ENCODE data around the gene NEDD1. TPM values are rescaled to one million over a fixed set of nuclear protein-coding genes. Genes with fewer than 3 reads are reported as not detected.

Gene NEDD1
- total RNA-seq, 2 donors from 2014 or later: 39.8 to 42.7 TPM

DNA sequence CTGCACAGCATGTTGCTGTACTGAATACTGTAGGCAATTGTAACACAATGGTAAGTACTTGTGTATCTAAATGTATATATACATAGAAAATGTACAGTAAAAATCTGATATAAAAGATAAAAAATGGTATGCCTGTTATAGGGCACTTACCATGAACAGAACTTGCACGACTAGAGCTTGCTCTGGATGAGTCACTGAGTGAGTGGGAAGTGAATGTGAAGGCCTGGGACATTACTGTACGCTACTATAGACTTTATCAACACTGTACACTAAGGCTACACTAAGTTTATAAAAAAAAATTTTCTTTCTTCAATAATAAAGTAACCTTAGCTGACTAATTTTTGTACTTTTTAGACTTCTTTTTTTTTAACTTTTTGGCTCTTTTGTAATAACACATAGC, 24.2 kb upstream of the NEDD1 start:
- Mint-ChIP-seq H3K4me1 (no peaks in the 10 kb centered on the region), H3K27me3 (peaks cover 17% of the 10 kb centered on the region), H3K36me3 (ENCODE audit: low read depth) (no peaks in the 10 kb centered on the region), H3K27ac (no peak overlapping the region), H3K9me3 (no peaks in the 10 kb centered on the region), H3K4me3 (no peak overlapping the region)
- ATAC-seq (replicated peaks): peak; percentile 59

DNA sequence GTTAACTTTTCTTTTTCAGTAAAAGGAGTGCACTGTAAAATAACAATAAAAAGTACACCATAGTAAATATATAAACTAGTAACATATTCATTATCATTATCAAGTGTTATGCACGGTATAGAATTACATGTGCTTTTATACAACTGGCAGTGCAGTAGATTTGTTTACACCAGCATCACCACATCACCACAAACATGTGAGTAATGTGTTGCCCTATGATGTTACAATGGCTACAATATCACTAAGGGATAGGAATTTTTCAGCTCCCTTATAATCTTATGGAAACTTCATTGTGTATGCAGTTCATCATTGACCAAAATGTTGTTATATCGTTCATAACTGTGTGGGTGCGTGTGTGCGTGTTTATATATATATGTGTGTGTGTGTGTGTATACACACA, 23.5 kb upstream of the NEDD1 start:
- Mint-ChIP-seq H3K27me3 (peaks cover 12% of the 10 kb centered on the region), H3K4me3 (no peak overlapping the region), H3K27ac (no peak overlapping the region), H3K36me3 (ENCODE audit: low read depth) (no peaks in the 10 kb centered on the region), H3K4me1 (no peaks in the 10 kb centered on the region), H3K9me3 (no peaks in the 10 kb centered on the region)
- ATAC-seq (replicated peaks): no peak

DNA sequence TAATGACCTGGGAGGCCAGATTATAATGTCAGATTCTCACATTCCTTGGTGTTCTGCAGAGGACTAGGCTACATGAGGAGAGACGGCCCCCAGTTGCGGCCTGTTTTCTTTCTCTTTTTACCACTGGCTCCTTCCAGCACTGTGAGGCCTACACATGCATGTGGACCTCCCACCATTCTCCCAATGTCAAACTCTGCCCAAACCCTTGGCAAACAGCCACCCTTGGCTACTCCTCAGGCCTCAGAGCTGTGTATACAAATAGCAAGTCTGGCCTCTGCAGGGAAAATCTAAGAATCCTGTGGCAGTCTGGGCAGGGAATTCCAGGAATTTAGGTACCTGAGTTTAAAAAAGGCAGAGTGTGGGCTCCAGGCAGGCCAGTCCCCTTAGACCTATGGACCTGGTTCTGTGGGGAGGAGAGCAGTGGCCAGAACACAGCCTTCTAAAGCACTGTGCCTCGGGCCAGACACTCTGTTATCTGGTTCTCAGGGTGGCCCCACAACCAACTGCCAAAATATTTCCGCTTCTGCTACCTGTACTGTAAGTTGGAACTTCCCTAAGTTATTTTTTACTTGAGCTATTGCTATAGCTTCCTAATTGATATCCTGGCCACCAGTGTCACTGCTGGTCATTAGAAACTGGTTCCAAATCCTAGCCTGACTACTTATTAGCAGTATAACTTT, 19.9 kb upstream of the NEDD1 start:
- no peak for ATAC-seq (replicated peaks)
- H3K4me3 Mint-ChIP-seq: no peak overlapping the region
- H3K4me1 Mint-ChIP-seq: no peaks in the 10 kb centered on the region

DNA sequence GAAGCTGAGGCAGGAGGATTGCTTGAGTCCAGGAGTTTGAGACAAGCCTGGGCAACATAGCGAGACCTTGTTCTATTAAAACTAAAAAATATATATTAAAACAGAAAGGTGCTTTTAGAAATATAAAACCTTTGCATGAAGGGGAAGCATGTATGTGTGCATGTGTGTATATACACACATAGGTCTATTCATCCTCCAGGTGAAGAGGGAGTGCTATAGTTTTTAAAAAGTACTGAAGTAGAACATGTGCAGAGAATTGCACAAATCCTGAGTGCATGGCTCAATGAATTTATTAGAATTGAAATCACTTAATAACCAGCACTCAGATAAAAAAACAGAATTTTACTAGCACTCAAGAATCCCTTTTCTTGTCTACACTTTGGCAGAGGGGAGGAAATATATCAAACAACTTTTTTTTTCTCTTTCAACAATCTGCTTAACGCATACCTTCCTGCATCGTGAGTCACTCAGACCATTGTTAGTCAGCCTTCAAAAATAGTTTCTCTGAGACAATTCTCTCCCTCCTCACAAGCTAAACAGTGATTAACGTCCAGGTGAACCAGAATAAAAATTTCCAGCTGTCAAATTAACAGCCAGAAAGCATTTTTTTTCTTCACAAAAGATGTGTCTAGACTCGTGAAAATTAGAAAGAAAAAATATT, 17.7 kb upstream of the NEDD1 start:
- Mint-ChIP-seq H3K9me3 (no peaks in the 10 kb centered on the region), H3K27ac (peak overlapping the region; percentile 49), H3K4me1 (no peaks in the 10 kb centered on the region), H3K36me3 (ENCODE audit: low read depth) (no peaks in the 10 kb centered on the region), H3K27me3 (peaks cover 25% of the 10 kb centered on the region), H3K4me3 (no peak overlapping the region)
- ATAC-seq (replicated peaks): peak; percentile 83

More for the DNA sequence above, 19.9 kb upstream of the NEDD1 start:
- H3K27ac Mint-ChIP-seq: no peak overlapping the region
- H3K36me3 Mint-ChIP-seq (ENCODE audit: low read depth): no peaks in the 10 kb centered on the region
- H3K9me3 Mint-ChIP-seq: no peaks in the 10 kb centered on the region
- H3K27me3 Mint-ChIP-seq: peaks cover 20% of the 10 kb centered on the region

DNA sequence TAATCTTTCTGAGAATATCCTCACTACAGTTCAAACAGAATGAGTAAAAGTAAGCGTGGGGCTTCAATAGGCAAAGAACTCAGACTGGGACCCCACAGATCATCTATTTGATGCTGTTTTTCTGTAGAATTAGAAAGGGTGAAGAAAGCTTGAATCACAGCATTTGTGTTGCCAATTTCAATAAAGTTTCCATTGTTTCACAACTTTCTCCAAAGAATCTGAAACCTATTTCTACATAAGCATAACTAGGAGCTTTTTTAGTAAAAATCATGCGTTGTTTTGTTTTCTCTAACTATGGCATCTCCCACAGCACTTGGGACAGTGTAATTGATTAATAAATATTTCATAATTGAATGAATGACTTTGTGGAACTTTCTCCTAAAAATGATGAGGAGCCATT, 16.7 kb upstream of the NEDD1 start:
- ATAC-seq (replicated peaks): no peak
- Mint-ChIP-seq H3K9me3 (no peaks in the 10 kb centered on the region), H3K4me1 (no peaks in the 10 kb centered on the region), H3K4me3 (no peak overlapping the region), H3K27me3 (peaks cover 28% of the 10 kb centered on the region), H3K27ac (no peak overlapping the region), H3K36me3 (ENCODE audit: low read depth) (no peaks in the 10 kb centered on the region)

DNA sequence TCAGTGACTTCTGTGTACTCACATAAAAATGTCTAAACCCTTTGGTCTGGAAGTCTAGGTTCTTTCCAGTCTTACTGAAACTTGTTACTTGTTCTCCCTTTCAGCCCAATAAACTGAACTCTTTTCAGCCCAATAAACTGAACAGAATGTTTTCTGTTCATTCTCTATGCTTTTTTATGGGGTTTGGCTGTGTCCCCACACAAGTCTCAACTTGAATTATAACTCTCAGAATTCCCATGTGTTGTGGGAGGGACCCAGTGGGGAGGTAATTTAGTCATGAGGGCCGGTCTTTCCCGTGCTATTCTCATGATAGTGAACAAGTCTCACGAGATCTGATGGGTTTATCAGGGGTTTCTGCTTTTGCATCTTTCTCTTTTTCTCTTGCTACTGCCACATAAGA, 15.0 kb upstream of the NEDD1 start:
- H3K9me3 Mint-ChIP-seq: no peaks in the 10 kb centered on the region
- H3K36me3 Mint-ChIP-seq (ENCODE audit: low read depth): no peaks in the 10 kb centered on the region
- H3K27me3 Mint-ChIP-seq: peaks cover 18% of the 10 kb centered on the region
- no peaks in the 10 kb centered on the region for H3K4me1 Mint-ChIP-seq
- no peak overlapping the region for H3K4me3 Mint-ChIP-seq
- no peak for ATAC-seq (replicated peaks)
- H3K27ac Mint-ChIP-seq: no peak overlapping the region

DNA sequence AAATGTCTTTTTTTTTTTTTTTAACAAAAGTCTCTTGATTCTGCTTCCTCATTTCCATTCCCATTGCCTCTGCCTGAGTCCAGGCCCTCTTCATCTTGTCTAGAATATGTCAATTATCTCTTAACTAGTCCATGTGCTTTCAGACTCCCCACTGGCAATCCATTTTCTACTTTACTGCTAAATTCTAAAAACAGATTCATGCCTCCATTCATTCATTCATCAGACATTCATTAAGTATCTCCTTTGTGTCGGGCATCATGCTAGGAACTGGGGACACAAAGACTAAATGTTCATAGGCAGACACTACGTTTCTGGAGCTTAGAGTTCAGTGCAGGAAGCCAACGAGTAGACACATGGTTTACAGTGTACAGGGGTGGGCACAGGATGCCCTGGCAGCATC, 9.6 kb upstream of the NEDD1 start:
- Mint-ChIP-seq H3K36me3 (ENCODE audit: low read depth) (no peaks in the 10 kb centered on the region), H3K4me1 (no peaks in the 10 kb centered on the region), H3K9me3 (no peaks in the 10 kb centered on the region), H3K4me3 (no peak overlapping the region), H3K27ac (no peak overlapping the region), H3K27me3 (peaks cover 9% of the 10 kb centered on the region)
- no peak for ATAC-seq (replicated peaks)

DNA sequence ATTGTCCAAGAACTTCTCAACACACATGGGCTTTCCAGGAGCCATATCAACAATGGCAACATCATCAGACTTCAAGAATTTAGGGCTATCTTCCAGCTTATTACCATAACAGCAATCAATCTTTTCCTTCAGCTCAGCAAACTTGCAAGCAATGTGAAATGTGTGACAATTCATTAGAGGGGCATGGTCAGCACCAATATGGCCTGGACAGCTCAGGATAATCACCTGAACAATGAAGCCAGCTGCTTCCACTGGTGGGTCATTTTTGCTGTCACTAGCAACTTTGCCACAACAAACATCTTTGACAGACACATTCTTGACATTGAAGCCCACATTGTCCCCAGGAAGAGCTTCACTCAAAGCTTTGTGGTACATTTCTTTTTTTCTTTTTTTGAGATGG, 5.9 kb upstream of the NEDD1 start:
- ATAC-seq (replicated peaks): no peak
- no peaks in the 10 kb centered on the region for H3K9me3 Mint-ChIP-seq
- peaks cover 4% of the 10 kb centered on the region for H3K27me3 Mint-ChIP-seq
- no peaks in the 10 kb centered on the region for H3K36me3 Mint-ChIP-seq (ENCODE audit: low read depth)
- H3K27ac Mint-ChIP-seq: no peak overlapping the region
- no peak overlapping the region for H3K4me3 Mint-ChIP-seq
- H3K4me1 Mint-ChIP-seq: peaks cover 3% of the 10 kb centered on the region

DNA sequence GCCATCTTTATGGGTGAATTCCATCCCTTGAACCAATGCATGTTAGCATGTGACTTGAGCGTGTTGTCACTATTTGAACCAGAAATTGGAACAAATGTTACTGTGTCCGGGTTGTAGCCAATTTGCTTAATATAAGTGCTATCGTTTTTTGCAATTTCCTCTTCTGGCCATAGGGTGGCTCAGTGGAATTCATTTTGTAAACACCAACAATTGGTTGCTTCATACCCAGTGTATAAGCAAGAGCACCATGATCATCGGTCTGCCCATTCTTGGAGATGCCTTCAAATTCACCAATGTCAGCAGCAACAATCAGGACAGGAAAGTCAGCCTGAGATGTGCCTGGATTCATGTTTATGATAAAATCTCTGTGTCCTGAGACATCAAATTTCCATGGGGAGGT, 5.0 kb upstream of the NEDD1 start:
- peaks cover 9% of the 10 kb centered on the region for H3K4me1 Mint-ChIP-seq
- ATAC-seq (replicated peaks): no peak
- H3K36me3 Mint-ChIP-seq (ENCODE audit: low read depth): no peaks in the 10 kb centered on the region
- no peaks in the 10 kb centered on the region for H3K9me3 Mint-ChIP-seq
- H3K27ac Mint-ChIP-seq: no peak overlapping the region
- H3K27me3 Mint-ChIP-seq: peaks cover 4% of the 10 kb centered on the region
- H3K4me3 Mint-ChIP-seq: no peak overlapping the region

DNA sequence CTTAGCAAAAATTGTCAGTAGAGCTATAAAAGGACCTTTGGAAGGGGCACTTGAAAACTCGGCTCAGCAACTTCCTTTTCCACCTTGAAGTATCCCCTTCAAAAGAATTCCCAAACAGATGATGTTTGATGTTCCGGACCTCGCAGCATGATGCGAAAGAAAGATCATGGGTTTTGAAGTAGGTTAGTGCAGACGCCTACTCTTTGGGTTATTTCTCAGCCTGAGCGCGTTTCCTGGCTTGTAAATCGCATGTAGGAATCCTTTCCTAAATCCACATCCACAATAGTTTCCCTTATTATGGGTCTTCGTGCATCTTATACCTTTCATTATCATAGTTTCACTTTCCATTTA, 584 bp upstream of the NEDD1 start:
- H3K4me1 Mint-ChIP-seq: peaks cover 25% of the 10 kb centered on the region
- H3K4me3 Mint-ChIP-seq: peak overlapping the region; percentile 99
- H3K36me3 Mint-ChIP-seq (ENCODE audit: low read depth): peaks cover 36% of the 10 kb centered on the region
- no peaks in the 10 kb centered on the region for H3K9me3 Mint-ChIP-seq
- H3K27ac Mint-ChIP-seq: peak overlapping the region; percentile 98
- peaks cover 4% of the 10 kb centered on the region for H3K27me3 Mint-ChIP-seq
- no peak for ATAC-seq (replicated peaks)

DNA sequence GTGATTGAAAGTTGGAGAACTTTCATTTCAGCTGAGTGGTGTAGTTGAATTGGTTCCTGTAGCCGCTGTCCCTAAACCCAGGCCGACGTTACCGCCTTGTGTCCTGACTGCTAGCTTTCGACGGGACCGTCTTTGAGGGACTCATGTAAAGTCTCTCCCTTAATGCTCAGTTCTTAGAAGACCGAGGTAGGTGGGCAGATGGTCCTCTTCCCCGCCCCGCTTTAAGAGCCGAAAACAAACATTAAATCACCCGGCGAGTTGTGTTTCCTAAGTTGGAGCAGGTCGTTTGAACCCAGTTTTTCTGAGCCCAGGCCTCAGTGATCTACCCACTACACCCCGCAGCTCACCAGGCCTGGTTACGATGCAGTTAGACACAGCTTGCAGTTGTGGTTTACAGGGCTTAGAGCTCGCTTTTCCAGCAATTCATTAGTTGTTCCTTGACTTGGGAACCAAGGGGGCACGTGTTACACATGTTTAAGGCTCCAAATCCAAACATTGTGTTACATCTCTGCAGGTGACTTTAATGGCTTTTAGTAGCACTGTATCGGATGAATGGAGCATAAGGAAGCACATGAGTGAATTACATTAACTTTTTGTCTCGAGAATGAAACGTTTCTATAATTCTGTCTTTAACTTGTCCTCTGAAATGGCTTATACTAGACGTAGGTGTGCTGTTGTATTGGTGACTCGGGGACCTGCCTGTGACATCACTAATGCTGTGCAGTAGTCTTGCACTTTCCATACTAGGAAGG, 790 bp downstream of the NEDD1 start:
- peak overlapping the region; percentile 99 for H3K4me3 Mint-ChIP-seq
- no peaks in the 10 kb centered on the region for H3K9me3 Mint-ChIP-seq
- ATAC-seq (replicated peaks): peak; percentile 47
- peaks cover 4% of the 10 kb centered on the region for H3K27me3 Mint-ChIP-seq
- peaks cover 44% of the 10 kb centered on the region for H3K36me3 Mint-ChIP-seq (ENCODE audit: low read depth)
- peaks cover 27% of the 10 kb centered on the region for H3K4me1 Mint-ChIP-seq
- peak overlapping the region; percentile 98 for H3K27ac Mint-ChIP-seq

DNA sequence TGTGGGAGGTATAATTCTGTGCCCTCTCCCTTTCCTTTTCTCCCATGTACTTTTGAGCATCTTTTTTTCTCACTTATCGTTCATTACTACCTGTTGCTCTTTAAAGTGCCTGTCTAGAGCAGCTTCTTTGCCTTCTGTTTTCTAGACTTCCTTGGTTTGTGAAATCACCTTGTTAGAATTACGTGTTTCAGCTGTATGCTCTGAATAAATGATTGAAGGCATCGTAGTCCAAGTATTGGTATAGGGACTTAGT, 1.3 kb downstream of the NEDD1 start:
- H3K4me3 Mint-ChIP-seq: peak overlapping the region; percentile 99
- no peak for ATAC-seq (replicated peaks)
- peak overlapping the region; percentile 98 for H3K27ac Mint-ChIP-seq
- H3K9me3 Mint-ChIP-seq: no peaks in the 10 kb centered on the region
- H3K27me3 Mint-ChIP-seq: peaks cover 4% of the 10 kb centered on the region
- peaks cover 27% of the 10 kb centered on the region for H3K4me1 Mint-ChIP-seq
- H3K36me3 Mint-ChIP-seq (ENCODE audit: low read depth): peaks cover 48% of the 10 kb centered on the region

DNA sequence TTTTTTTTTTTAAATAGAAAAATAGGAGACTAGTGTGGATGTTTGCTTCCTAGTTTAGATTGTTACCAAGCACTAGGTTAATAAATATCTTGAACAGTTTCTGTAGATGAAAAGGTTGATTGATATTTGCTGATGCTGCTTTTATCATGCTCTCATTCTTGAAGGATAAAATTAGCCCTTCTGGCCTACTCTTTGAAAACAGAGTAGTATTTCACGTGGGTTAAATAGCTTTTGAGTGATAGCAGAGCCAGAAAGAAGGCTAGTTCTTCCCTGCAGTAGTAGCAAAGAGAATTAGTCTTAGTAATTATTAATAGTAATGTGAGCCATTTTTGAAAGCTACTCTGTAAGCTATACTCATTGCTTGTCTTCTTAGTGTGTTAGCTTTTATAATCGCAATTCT, 5.2 kb downstream of the NEDD1 start:
- ATAC-seq (replicated peaks): no peak
- Mint-ChIP-seq H3K27me3 (no peaks in the 10 kb centered on the region), H3K9me3 (no peaks in the 10 kb centered on the region), H3K27ac (no peak overlapping the region), H3K4me1 (peaks cover 27% of the 10 kb centered on the region), H3K36me3 (ENCODE audit: low read depth) (peaks cover 64% of the 10 kb centered on the region), H3K4me3 (no peak overlapping the region)

DNA sequence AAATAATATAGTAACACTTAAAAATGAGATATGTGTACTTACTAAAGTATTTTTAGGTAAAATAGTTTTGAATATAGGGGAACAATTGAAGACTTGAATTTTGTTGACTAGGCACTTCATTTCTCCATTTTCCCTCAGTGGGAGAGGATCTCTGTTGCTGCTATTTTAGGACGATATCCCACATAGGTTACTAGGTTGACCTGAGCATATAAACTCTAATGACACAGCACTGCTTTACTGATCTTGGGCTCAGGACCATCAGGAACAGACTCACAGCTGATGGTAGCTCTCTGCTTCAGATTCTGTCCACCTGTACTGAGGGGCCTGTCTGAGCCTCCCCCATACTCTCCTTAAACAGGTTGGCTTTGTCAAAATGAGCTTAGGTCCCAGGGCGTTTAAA, 5.9 kb downstream of the NEDD1 start:
- H3K36me3 Mint-ChIP-seq (ENCODE audit: low read depth): peaks cover 66% of the 10 kb centered on the region
- H3K4me3 Mint-ChIP-seq: no peak overlapping the region
- peaks cover 27% of the 10 kb centered on the region for H3K4me1 Mint-ChIP-seq
- H3K27me3 Mint-ChIP-seq: no peaks in the 10 kb centered on the region
- H3K27ac Mint-ChIP-seq: no peak overlapping the region
- H3K9me3 Mint-ChIP-seq: no peaks in the 10 kb centered on the region
- no peak for ATAC-seq (replicated peaks)

DNA sequence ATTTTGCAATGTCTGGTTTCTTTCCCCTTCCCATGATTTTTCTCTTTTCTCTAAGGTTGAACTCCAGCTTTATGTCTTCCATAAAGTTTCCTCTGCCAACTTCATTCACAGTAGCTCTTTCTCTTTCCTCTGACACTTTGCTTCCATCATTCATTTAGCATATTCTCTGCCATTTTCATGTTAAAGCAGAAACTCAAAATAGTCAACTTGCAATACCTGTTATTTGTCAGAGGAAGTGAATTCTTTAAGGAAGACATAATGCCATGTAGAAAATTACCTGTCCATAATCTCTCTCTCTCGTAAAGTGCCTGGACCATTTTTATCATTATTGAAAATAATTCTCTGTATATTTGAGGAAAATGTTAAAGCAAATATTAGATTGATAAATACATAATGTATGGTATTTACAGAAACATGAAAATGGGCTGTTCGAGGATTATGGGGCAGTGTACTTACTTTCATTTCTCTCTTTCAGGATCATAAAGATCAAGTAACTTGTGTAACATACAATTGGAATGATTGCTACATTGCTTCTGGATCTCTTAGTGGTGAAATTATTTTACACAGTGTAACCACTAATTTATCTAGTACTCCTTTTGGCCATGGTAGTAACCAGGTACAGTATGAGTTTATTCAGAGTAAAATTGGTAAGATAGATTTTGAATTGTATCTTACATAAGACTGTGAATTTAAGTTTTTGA, 12.6 kb downstream of the NEDD1 start:
- H3K27me3 Mint-ChIP-seq: no peaks in the 10 kb centered on the region
- no peak overlapping the region for H3K4me3 Mint-ChIP-seq
- no peak overlapping the region for H3K27ac Mint-ChIP-seq
- no peaks in the 10 kb centered on the region for H3K9me3 Mint-ChIP-seq
- peaks cover 78% of the 10 kb centered on the region for H3K36me3 Mint-ChIP-seq (ENCODE audit: low read depth)
- H3K4me1 Mint-ChIP-seq: peaks cover 27% of the 10 kb centered on the region
- ATAC-seq (replicated peaks): no peak

Measured in activated T-helper 17 cell treated with anti-CD3 and anti-CD28 coated beads, Interleukin-2, amount 50 U/mL, for 72 hours (primary cell).